HepG2 (cell line): ENCODE measurements around the gene LIPC.

Experiments used
- ARHGAP35 ChIP-seq: sonication (generic); formaldehyde crosslinking; IDR thresholded peaks from 2 replicates; pipeline ENCODE4 v1.9.0; 2022; ENCODE audit warnings: mild to moderate bottlenecking, inconsistent platforms, moderate library complexity, missing genetic modification reagents, borderline replicate concordance
- CREM ChIP-seq, 2 experiments: sonication (generic) in 1 of 2; formaldehyde crosslinking in 1 of 2; IDR thresholded peaks; 2 replicates each; pipeline versions ENCODE4 v1.4.0 to v1.6.1; 2016 to 2020; ENCODE audit warnings: antibody characterized with exemption in 1 of 2, mild to moderate bottlenecking in 1 of 2, missing genetic modification reagents in 1 of 2
- CTCF ChIP-seq: sonication (generic); formaldehyde crosslinking; IDR thresholded peaks from 2 replicates; pipeline ENCODE4 v1.5.0; 2020; ENCODE audit warnings: mild to moderate bottlenecking, missing genetic modification reagents, moderate library complexity
- EHMT2 ChIP-seq: fragments of 200-600 bp; sonication (generic); IDR thresholded peaks from 2 replicates; pipeline ENCODE4 v1.7.0; 2017; ENCODE audit warnings: antibody characterized with exemption, low read depth, low read length, borderline replicate concordance
- EZH2 ChIP-seq: conservative IDR thresholded peaks from 2 replicates; pipeline ENCODE4 v1.6.1; 2012; ENCODE audit warnings: mild to moderate bottlenecking, low read depth, low read length, moderate library complexity
- FOXO4 ChIP-seq: sonication (generic); formaldehyde crosslinking; conservative IDR thresholded peaks from 2 replicates; pipeline ENCODE4 v1.8.1; 2023; ENCODE audit warnings: missing genetic modification reagents
- MXI1 ChIP-seq: IDR thresholded peaks from 3 replicates; pipeline ENCODE4 v1.6.1; 2012; ENCODE audit warnings: low read depth, low read length, inconsistent platforms, borderline replicate concordance
- NFKBIZ ChIP-seq: IDR thresholded peaks from 2 replicates; pipeline ENCODE4 v1.6.1; 2018; ENCODE audit warnings: missing genetic modification reagents, missing compliant biosample characterization
- NFRKB ChIP-seq: fragments of 450-650 bp; IDR thresholded peaks from 2 replicates; pipeline ENCODE4 v1.6.1; 2017
- TARDBP ChIP-seq: sonication (generic); formaldehyde crosslinking; IDR thresholded peaks from 2 replicates; pipeline ENCODE4 v1.8.0; 2022; ENCODE audit warnings: mild to moderate bottlenecking, missing genetic modification reagents
- ZNF33A ChIP-seq: sonication (generic); formaldehyde crosslinking; IDR thresholded peaks from 2 replicates; pipeline ENCODE4 v1.5.1; 2020; ENCODE audit warnings: missing genetic modification reagents, mild to moderate bottlenecking, moderate library complexity, borderline replicate concordance
- ZNF484 ChIP-seq: sonication (generic); formaldehyde crosslinking; IDR thresholded peaks from 2 replicates; pipeline ENCODE4 v1.5.1; 2020; ENCODE audit warnings: mild to moderate bottlenecking, low read depth, missing genetic modification reagents, borderline replicate concordance
- ZNF660 ChIP-seq: sonication (generic); formaldehyde crosslinking; IDR thresholded peaks from 2 replicates; pipeline ENCODE4 v1.5.1; 2020; ENCODE audit warnings: mild to moderate bottlenecking, low read depth, missing genetic modification reagents, borderline replicate concordance

GRCh38 chr15:58575045-58575786 lies 143.4 kb downstream of the LIPC start:
- TF ChIP-seq ARHGAP35 (no peak), NFRKB (no peak), MXI1 (no peak), EHMT2 (no peak), ZNF660 (no peak), FOXO4 (CRISPR knock-in tag) (no peak), EZH2 (no peak), ZNF33A (CRISPR knock-in tag) (no peak), TARDBP (CRISPR knock-in tag) (no peak), CREM (IDR thresholded peaks at IDR 0.05) (no peak), CREM (CRISPR knock-in tag; IDR thresholded peaks at IDR 0.05) (no peak), NFKBIZ (no peak), ZNF484 (no peak), CTCF (CRISPR knock-in tag) (no peak)
